ENCODE measurements around the gene TEKT1. TPM values are rescaled to one million over a fixed set of nuclear protein-coding genes. Genes with fewer than 3 reads are reported as not detected.

Gene TEKT1
- total RNA-seq, 2 experiments from 2014 or later: not detected

GRCh38 chr17:6857904-6858303, 26.4 kb upstream of the TEKT1 start:
- peaks cover 36% of the 10 kb centered on the region for H3K36me3 ChIP-seq (ENCODE audit: insufficient read depth, low read length)
- BruUV-seq (replicated peaks): no TSS peak
- H3K4me2 ChIP-seq (ENCODE audit: low read length): peak overlapping the region; percentile 93
- peaks cover 23% of the 10 kb centered on the region for H3K9me3 ChIP-seq (ENCODE audit: low read length)
- intact Hi-C loops (cut with micrococcal nuclease; ENCODE audit: unreplicated experiment): loop anchor here (5.0 kb wide), 1 partner anchor 154 kb away; the partner anchor contains the start of gene RNASEK
- no peaks in the 10 kb centered on the region for H3K9me2 ChIP-seq (ENCODE audit: insufficient read depth, low read length)
- no peak overlapping the region for H2AFZ ChIP-seq (ENCODE audit: low read length)
- no peaks in the 10 kb centered on the region for H4K20me1 ChIP-seq (ENCODE audit: insufficient read depth, low read length)
- H3K4me3 ChIP-seq (ENCODE audit: low read depth, low read length, poor library complexity, severe bottlenecking): peak overlapping the region; percentile 80
- peaks cover 53% of the 10 kb centered on the region for H3K4me1 ChIP-seq (ENCODE audit: insufficient read depth, low read length, poor library complexity, severe bottlenecking)
- peaks cover 64% of the 10 kb centered on the region for H3K79me2 ChIP-seq (ENCODE audit: insufficient read depth, low read depth, low read length)
- ChIA-PET POLR2A (no interaction called here), CTCF (ENCODE audit: unreplicated experiment) (no interaction called here)
- H3K27ac ChIP-seq (ENCODE audit: low read depth, low read length, poor library complexity, severe bottlenecking): peak overlapping the region; percentile 6
- TF ChIP-seq EZH2phosphoT487 (IDR thresholded peaks at IDR 0.05; ENCODE audit: borderline replicate concordance, low read depth, low read length): no peak
- DNase-seq (ENCODE audit: low spot score): no peak

- no peak for TF ChIP-seq EZH2phosphoT487 (IDR thresholded peaks at IDR 0.05; ENCODE audit: borderline replicate concordance, low read depth, low read length)
- no peak for TF ChIP-seq CTCF (conservative IDR thresholded peaks at IDR 0.05; ENCODE audit: low read length)
- Histone ChIP-seq H3K4me1 (ENCODE audit: insufficient read depth, low read length, poor library complexity, severe bottlenecking) (peaks cover 58% of the 10 kb centered on the region), H3K4me2 (ENCODE audit: low read length) (peak overlapping the region; percentile 93), H3K79me2 (ENCODE audit: insufficient read depth, low read depth, low read length) (peaks cover 64% of the 10 kb centered on the region), H3K4me3 (ENCODE audit: low read depth, low read length, poor library complexity, severe bottlenecking) (peak overlapping the region; percentile 80), H3K27ac (ENCODE audit: low read depth, low read length, poor library complexity, severe bottlenecking) (peak overlapping the region; percentile 6), H4K20me1 (ENCODE audit: insufficient read depth, low read length) (no peaks in the 10 kb centered on the region), H3K9me2 (ENCODE audit: insufficient read depth, low read length) (no peaks in the 10 kb centered on the region), H3K9me3 (ENCODE audit: low read length) (peaks cover 23% of the 10 kb centered on the region), H3K36me3 (ENCODE audit: insufficient read depth, low read length) (peaks cover 36% of the 10 kb centered on the region), H2AFZ (ENCODE audit: low read length) (no peak overlapping the region)
- intact Hi-C loops (cut with micrococcal nuclease; ENCODE audit: unreplicated experiment): loop anchor here (5.0 kb wide), 1 partner anchor 155 kb away; the partner anchor contains the start of gene RNASEK
- peak; percentile 39 for DNase-seq (ENCODE audit: low spot score)
- ChIA-PET CTCF (ENCODE audit: unreplicated experiment) (no interaction called here), POLR2A (no interaction called here)
- BruUV-seq (replicated peaks): no TSS peak
Observed at GRCh38 chr17:6857336-6857735, 25.8 kb upstream of the TEKT1 start.

- BruUV-seq (replicated peaks): no TSS peak
- CTCF ChIA-PET (ENCODE audit: unreplicated experiment): no interaction called here
- Histone ChIP-seq H4K20me1 (ENCODE audit: insufficient read depth, low read length) (no peaks in the 10 kb centered on the region), H3K4me3 (ENCODE audit: low read depth, low read length, poor library complexity, severe bottlenecking) (peak overlapping the region; percentile 80), H3K9me3 (ENCODE audit: low read length) (peaks cover 23% of the 10 kb centered on the region), H3K36me3 (ENCODE audit: insufficient read depth, low read length) (peaks cover 32% of the 10 kb centered on the region), H3K4me2 (ENCODE audit: low read length) (peak overlapping the region; percentile 93), H3K9me2 (ENCODE audit: insufficient read depth, low read length) (no peaks in the 10 kb centered on the region), H3K79me2 (ENCODE audit: insufficient read depth, low read depth, low read length) (peaks cover 64% of the 10 kb centered on the region), H3K27ac (ENCODE audit: low read depth, low read length, poor library complexity, severe bottlenecking) (peak overlapping the region; percentile 11), H3K4me1 (ENCODE audit: insufficient read depth, low read length, poor library complexity, severe bottlenecking) (peaks cover 60% of the 10 kb centered on the region), H2AFZ (ENCODE audit: low read length) (no peak overlapping the region)
- POLR2A ChIA-PET: no interaction called here
- TF ChIP-seq CTCF (conservative IDR thresholded peaks at IDR 0.05; ENCODE audit: low read length) (no peak), EZH2phosphoT487 (IDR thresholded peaks at IDR 0.05; ENCODE audit: borderline replicate concordance, low read depth, low read length) (no peak)
- intact Hi-C loops (cut with micrococcal nuclease; ENCODE audit: unreplicated experiment): loop anchor here (5.0 kb wide), 1 partner anchor 156 kb away; the partner anchor contains the start of gene RNASEK
- DNase-seq (ENCODE audit: low spot score): peak; percentile 12
Observed at GRCh38 chr17:6856051-6856450, 24.5 kb upstream of the TEKT1 start.

Measured in OCI-LY7 (cell line).